Lung (tissue), 12 donors: ENCODE data around the gene ANKRD33. TPM values are rescaled to one million over a fixed set of nuclear protein-coding genes. Genes with fewer than 3 reads are reported as not detected.

ENCODE experiments used
- ATAC-seq: fragments of 200-7000 bp; cut with Tn5 transposase; one replicate; pipeline ENCODE4 v1.9.1; 2020; ENCODE audit warnings: moderate number of reproducible peaks; ENCODE audit not compliant: insufficient read depth, low FRiP score
- DNase-seq, 3 donors: peaks; one replicate each; pipeline ENCODE4 v3.0.0-alpha.2; 2013 to 2017
- H3K27ac ChIP-seq, 2 donors: one replicate each; pipeline ENCODE4 v1.5.1; 2013; ENCODE audit warnings: mild to moderate bottlenecking in 2 of 2, moderate library complexity in 2 of 2, control low read depth in 1 of 2, inconsistent platforms in 1 of 2, low read depth in 1 of 2, low read length in 1 of 2
- H3K27me3 ChIP-seq, 3 donors: one replicate each; pipeline ENCODE4 v1.5.1; 2013; ENCODE audit warnings: low read length in 2 of 3; ENCODE audit not compliant: control insufficient read depth in 3 of 3, insufficient read depth in 3 of 3
- H3K36me3 ChIP-seq, 4 donors: one replicate each; pipeline ENCODE4 v1.5.1; 2013; ENCODE audit warnings: low read length in 4 of 4, mild to moderate bottlenecking in 1 of 4, moderate library complexity in 1 of 4; ENCODE audit not compliant: control insufficient read depth in 4 of 4, insufficient read depth in 4 of 4
- H3K4me1 ChIP-seq, 5 donors: one replicate each; pipeline ENCODE4 v1.5.1; 2013; ENCODE audit warnings: low read length in 5 of 5, mild to moderate bottlenecking in 2 of 5, moderate library complexity in 1 of 5; ENCODE audit not compliant: control insufficient read depth in 5 of 5, insufficient read depth in 5 of 5
- H3K4me3 ChIP-seq: one replicate; pipeline ENCODE4 v1.5.1; 2013; ENCODE audit warnings: mild to moderate bottlenecking, control low read depth, moderate library complexity
- H3K9ac ChIP-seq, 2 donors: one replicate each; pipeline ENCODE4 v1.5.1; 2013; ENCODE audit warnings: low read length in 2 of 2, control low read depth in 1 of 2; ENCODE audit not compliant: insufficient read depth in 1 of 2
- H3K9me3 ChIP-seq, 4 donors: one replicate each; pipeline ENCODE4 v1.5.1; 2013; ENCODE audit warnings: low read length in 3 of 4, mild to moderate bottlenecking in 1 of 4, moderate library complexity in 1 of 4; ENCODE audit not compliant: control insufficient read depth in 4 of 4, insufficient read depth in 3 of 4
- WGBS, 2 donors: extraction: QIAGEN DNeasy Blood & Tissue Kit; methylation state at CpG; one replicate each; pipeline ENCODE4 v1.1.7; 2013; 5-methylcytosine and 5-hydroxymethylcytosine counted together
- polyA plus RNA-seq, 2 donors: library from polyadenylated mRNA; stranded (reverse); fragments of 200-250 nt; gene quantifications; one replicate each; pipeline ENCODE4 v1.2.1, GENCODE V29; 2013
- total RNA-seq, 2 donors: library from RNA; depleted of rRNA in 1 of 2; stranded (reverse); fragments of >200 nt in 1 of 2; gene quantifications; one replicate each; pipeline ENCODE4 v1.2.1, GENCODE V29; 2014 to 2021
- TF ChIP-seq, protein P1 (sequence below): IDR thresholded peaks from 2 replicates; pipeline ENCODE4 v1.5.1; 2012; ENCODE audit warnings: mild to moderate bottlenecking; ENCODE audit errors: control extremely low read depth, extremely low read depth
- donor health status: control.
- donor health status: control.
- donor health status: Bipolar disorder and iron deficiency.
- donor health status: healthy.
- donor health status: DM: yes; HTN: yes; CAD: no.

ANKRD33 gene
- total and polyA plus RNA-seq, 4 donors, result 0.14 to 0.50 (median 0.23) TPM

GRCh38 chr12:51869931-51870330 lies 18.0 kb upstream of the ANKRD33 start:
- H3K27ac ChIP-seq, result no peak overlapping the region
- H3K9ac ChIP-seq, result no peak overlapping the region
- no peak overlapping the region for H3K4me3 ChIP-seq
- H3K4me1 ChIP-seq, result peaks cover 0 to 31% (median 7%) of the 10 kb centered on the region in 5 donors
- ATAC-seq (no peak), DNase-seq (no peak)
- no peaks in the 10 kb centered on the region for H3K36me3 ChIP-seq
- 28 to 50% methylated on average over 3 of the region's 3 CpGs for WGBS, 2 donors
- TF ChIP-seq, protein P1, sequence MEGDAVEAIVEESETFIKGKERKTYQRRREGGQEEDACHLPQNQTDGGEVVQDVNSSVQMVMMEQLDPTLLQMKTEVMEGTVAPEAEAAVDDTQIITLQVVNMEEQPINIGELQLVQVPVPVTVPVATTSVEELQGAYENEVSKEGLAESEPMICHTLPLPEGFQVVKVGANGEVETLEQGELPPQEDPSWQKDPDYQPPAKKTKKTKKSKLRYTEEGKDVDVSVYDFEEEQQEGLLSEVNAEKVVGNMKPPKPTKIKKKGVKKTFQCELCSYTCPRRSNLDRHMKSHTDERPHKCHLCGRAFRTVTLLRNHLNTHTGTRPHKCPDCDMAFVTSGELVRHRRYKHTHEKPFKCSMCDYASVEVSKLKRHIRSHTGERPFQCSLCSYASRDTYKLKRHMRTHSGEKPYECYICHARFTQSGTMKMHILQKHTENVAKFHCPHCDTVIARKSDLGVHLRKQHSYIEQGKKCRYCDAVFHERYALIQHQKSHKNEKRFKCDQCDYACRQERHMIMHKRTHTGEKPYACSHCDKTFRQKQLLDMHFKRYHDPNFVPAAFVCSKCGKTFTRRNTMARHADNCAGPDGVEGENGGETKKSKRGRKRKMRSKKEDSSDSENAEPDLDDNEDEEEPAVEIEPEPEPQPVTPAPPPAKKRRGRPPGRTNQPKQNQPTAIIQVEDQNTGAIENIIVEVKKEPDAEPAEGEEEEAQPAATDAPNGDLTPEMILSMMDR, result no peak
- peaks cover 0 to 3% (median 3%) of the 10 kb centered on the region in 3 donors for H3K27me3 ChIP-seq
- H3K9me3 ChIP-seq, result no peaks in the 10 kb centered on the region

GRCh38 chr12:51870504-51870903 lies 17.4 kb upstream of the ANKRD33 start:
- no peaks in the 10 kb centered on the region for H3K36me3 ChIP-seq
- TF ChIP-seq, protein P1, result no peak
- H3K4me3 ChIP-seq, result no peak overlapping the region
- ATAC-seq (no peak), DNase-seq (no peak)
- peaks cover 0 to 3% (median 3%) of the 10 kb centered on the region in 3 donors for H3K27me3 ChIP-seq
- no peak overlapping the region for H3K27ac ChIP-seq
- H3K9ac ChIP-seq, result no peak overlapping the region
- 42 to 49% methylated on average over 4 of the region's 4 CpGs for WGBS, 2 donors
- H3K9me3 ChIP-seq, result no peaks in the 10 kb centered on the region
- peaks cover 0 to 25% (median 2%) of the 10 kb centered on the region in 5 donors for H3K4me1 ChIP-seq

GRCh38 chr12:51871126-51871525 lies 16.8 kb upstream of the ANKRD33 start:
- Histone ChIP-seq H3K27ac (no peak overlapping the region), H3K4me3 (no peak overlapping the region), H3K9ac (no peak overlapping the region), H3K9me3 (no peaks in the 10 kb centered on the region), H3K27me3 (peaks cover 0 to 3% (median 3%) of the 10 kb centered on the region in 3 donors), H3K36me3 (no peaks in the 10 kb centered on the region), H3K4me1 (peaks cover 0 to 19% (median 0%) of the 10 kb centered on the region in 5 donors)
- DNase-seq (no peak), ATAC-seq (no peak)
- TF ChIP-seq, protein P1, result no peak
- WGBS, 2 donors, result 44 to 60% methylated on average over 6 of the region's 6 CpGs
